Activated T-cell treated with anti-CD3 and anti-CD28 coated beads, Interleukin-2, amount 50 U/mL, for 48 hours (primary cell): Measurements from ENCODE around the gene TSPAN15.

ENCODE experiments used
- DNase-seq, 2 experiments: peaks; one replicate each; pipeline ENCODE4 v3.0.0-alpha.2; 2020

TSPAN15 gene

DNA sequence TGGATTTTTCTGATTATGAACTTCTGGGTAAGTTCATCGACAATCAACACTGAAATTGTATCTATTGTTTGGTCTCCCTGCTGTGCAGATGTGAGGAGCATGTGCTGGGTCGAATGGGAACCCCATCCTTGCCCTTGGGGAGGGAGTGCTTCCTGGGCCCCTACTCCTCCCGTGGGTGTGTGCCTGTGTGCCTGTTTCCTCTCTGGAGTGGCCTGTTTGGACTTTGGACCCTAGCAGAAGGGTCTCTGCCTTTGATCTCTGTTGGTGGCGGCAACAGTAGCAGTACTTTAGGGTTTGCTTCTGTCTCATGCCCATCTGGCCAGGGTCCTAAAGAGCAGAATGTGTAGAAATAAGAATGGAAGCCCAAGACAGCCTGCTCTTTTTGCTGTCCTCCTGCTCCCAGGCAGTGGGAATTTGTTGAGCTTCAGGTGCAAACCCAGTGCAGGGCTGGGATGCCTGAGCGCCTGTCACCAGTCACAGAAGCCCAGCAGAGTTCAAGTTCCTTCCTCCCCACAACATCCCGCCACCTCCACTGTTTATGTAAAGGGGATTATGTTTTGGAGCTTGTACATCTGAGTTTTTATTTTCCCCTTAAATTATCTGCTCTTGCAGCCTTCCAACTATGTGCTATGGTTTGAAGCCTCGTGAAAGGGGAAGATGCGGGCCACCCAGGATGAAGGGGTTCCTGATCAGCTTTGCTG is 33.1 kb upstream of the TSPAN15 start:
- no peak for DNase-seq

DNA sequence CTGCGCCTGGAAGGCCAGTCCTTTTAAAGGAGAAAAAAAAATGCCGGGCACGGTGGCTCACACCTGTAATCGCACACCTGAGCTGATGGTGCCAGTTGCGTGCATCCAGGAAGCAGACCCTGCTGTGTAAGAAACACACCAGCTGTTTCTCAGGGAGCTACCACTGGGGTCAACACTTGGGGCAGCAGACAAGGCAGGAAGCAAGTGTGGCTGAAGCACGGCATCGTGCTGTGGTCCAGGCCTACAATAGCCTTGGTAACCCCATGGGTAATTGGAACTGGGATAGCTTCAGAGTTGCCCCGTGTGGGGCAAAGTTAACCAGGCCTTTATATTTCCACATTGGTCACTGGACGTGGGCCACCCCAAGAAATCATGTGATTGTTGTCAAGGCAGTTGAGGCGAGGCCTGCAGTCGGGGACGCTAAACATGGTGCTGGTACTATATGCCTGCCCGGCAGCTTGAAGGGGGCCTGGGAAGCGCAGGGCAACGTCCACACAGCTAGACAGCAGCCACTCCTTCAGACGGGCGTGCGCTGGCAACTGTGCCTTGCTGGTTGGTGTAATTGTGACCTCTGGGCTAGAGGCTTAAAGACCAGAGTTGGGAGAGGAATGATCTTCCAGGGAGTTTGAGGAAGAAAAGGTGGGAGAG is 32.0 kb upstream of the TSPAN15 start:
- DNase-seq = no peak

- DNase-seq = no peak
These were observed 31.5 kb upstream of the TSPAN15 start for GRCh38 chr10:69419744-69420126.

DNA sequence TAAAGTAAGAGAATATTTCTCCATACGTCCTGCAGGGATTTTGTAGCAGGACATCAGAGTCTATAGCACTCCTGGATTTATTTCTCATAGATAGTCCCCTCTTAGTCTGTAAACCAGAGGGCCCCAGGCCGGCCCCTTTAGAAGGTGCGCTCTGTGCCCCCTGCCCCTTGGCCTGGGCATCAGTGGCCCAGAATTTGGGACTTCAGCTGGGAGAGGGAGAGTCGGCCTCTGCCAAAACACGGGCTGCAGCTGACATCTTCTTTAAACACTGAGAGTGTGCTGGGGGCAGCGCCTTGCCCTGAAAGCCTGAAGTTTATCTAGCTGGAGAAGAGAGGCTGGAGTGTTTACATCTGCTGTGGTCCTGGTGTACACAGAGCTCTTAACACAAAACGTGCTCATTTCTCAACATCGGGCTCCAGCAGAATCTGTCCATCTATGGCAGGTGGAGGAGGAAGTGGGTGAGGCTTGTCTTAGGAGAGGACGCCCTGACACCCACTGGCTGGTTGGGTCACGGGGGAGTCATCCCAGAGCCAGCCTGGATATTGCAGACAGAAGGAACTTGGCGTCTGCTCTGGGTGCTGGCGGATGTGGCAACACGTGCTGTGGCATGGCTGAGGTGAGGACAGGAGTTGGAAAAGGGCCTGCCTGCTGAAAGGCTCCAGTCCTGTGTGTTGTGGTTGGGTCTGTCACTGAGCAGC is 29.5 kb upstream of the TSPAN15 start:
- DNase-seq = no peak

DNA sequence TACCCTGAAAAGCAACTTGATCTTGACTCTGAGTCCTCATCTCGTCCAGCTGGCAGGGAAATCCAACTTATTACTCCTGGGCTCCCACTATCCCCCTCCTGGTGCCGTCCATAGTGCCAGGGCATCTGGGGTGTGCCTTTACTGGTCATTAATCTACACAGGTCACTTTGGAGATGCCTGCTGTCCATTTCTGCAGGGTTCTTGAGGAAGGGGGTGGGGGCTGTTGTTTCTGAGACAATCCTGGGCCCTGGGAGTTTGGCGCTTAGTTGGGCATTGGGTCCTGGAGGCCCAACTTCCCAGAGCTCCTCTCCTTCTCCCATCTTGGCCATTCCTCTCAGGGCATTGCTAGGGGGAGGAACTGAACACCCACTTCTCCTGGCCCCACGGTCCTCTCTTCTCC is 28.6 kb upstream of the TSPAN15 start:
- no peak for DNase-seq

GRCh38 chr10:69425041-69425440 is 26.2 kb upstream of the TSPAN15 start:
- DNase-seq = no peak

- DNase-seq = no peak
These were observed 25.6 kb upstream of the TSPAN15 start for GRCh38 chr10:69425511-69426298.

GRCh38 chr10:69426376-69426727 is 24.9 kb upstream of the TSPAN15 start:
- DNase-seq = no peak

DNA sequence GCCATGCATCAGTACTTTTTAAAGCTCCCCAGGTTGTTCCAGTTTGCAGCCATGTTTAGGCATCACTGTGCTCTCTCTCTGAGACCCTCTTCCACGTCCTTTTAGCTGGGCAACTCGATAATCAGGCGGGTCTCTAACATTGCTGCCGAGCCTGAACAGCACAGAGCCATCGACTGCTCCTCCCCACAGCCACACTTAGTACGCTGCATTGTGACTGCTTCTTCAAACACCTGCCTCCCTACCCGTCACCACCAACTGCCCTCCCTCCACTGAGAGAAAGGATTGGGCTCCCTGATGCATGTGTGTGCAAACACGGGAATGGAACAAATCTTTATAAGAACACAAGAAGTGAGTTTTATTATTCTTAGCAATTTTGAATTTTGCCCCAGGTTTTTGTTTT is 23.1 kb upstream of the TSPAN15 start:
- DNase-seq = no peak

- no peak for DNase-seq
These were observed 17.1 kb upstream of the TSPAN15 start for GRCh38 chr10:69434169-69434568.

DNA sequence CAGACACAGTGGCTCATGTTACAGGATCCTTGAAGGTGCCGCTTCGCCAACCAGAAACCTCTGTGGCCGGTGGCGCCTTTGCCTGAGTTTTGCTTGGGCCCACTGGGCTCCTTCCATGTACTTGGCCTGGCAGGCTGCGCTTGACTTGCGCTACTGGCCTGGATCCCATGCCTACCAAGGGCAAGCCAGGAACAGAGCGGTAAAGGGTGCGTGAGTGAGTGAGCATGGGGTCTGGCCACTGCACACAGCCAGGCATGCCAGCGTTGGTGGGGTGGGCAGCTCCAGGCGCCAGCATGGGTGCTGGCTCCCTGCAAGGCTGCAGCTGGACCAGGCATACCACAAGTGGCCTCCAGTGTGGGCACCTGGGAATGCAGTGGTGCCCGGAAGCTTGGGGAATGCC is 16.3 kb upstream of the TSPAN15 start:
- no peak for DNase-seq

- no peak for DNase-seq
These were observed 15.2 kb upstream of the TSPAN15 start for GRCh38 chr10:69435966-69436520.

DNA sequence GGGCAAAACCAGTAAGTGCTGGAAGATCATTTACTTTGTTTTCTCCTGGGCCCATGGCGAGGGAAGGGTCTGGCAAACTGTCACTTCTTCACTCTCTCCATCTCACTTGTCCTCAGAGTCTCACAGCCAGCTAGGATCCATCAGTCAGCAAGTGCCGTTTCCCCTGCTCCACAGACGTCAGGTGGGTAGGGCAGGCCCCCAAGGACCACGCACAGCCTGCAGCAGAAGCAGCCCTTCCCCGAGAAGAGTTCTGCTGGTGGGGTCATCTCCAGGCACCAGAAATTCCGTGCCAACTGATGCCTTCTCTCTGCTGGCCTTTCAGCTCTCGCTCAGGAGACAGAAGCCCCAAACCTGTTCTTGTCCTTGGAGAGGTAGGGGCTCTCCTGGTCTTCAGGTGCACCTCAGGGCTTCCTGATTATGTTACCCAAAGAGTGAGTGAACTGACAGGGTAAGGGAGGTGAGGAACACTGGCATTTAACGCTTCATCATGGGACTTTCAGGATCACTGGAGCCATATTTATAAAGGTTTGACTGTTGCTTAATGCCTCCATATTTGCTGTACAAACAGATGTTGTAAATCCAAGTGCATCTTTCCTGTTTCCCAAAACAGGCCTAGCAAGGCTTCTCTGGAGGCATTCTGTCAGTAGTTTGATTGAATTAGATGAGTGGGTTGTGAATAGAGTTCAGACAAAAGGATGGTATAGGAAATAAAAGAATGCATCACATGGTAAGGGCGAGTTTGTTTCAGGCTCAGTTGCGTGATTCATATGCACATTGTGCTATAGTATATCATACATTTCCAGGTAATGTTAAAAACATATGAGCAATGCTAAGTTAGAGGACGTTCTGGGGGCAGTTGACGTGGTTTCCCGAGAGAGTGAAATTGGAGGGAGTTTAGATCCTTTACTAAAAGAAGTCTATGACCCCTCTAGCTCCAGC is 13.7 kb upstream of the TSPAN15 start:
- DNase-seq = no peak

DNA sequence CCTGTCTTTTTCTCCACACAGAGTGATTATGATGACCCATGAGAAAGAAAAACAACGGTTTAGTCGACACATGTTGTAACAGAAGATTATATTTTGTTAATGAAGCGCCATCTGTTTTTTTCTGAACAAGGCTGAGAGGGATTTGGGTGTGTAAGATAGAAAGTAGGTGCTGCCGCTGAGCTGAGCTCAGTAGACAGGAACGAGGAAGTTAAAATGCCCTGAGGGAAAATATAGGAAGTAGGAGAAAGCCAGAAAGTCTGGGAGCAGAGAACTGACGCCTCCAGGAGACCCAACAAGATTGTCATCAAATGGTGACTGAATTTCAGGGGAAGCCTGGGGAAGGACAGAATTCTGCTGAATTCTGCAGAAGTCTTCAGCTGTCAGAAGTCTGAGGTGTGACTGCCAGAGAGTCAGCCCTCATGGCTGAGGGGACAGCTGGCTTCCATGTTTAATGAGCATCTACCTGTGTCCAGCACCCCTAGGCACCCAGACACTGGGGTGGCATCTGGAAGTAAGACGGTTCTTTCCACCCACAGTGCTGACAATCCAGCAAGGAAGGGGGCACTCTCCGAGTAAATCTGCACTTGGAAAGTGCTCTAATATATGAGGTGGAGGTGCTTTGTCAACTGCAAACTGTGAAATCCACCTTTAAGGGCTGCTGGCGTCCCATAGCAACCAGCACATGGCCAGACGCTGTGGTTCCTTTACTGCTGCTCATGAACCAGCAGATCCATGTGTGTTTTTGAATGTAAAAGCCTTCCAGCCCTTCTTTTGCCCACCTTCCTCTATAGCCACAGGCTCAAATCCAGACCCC is 12.5 kb upstream of the TSPAN15 start:
- DNase-seq = no peak

DNA sequence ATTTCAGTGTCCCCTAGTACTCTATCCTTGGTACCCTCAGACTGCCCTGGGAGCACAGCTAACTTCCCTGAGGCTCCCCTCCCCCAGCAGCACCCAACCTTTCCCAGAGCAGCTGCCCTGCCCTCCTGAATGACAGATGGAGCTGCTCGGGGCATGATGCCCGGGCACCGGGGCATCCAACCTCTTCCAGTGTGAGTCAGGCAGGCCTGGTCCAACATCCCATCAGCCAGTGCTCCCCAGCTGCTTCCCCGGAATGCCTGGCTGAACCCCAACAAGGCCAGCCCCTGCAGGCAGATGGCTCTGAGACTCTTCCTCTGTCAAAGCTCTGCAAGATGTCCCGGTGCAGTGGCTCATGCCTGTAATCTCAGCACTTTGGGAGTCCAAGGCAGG is 11.9 kb upstream of the TSPAN15 start:
- no peak for DNase-seq

DNA sequence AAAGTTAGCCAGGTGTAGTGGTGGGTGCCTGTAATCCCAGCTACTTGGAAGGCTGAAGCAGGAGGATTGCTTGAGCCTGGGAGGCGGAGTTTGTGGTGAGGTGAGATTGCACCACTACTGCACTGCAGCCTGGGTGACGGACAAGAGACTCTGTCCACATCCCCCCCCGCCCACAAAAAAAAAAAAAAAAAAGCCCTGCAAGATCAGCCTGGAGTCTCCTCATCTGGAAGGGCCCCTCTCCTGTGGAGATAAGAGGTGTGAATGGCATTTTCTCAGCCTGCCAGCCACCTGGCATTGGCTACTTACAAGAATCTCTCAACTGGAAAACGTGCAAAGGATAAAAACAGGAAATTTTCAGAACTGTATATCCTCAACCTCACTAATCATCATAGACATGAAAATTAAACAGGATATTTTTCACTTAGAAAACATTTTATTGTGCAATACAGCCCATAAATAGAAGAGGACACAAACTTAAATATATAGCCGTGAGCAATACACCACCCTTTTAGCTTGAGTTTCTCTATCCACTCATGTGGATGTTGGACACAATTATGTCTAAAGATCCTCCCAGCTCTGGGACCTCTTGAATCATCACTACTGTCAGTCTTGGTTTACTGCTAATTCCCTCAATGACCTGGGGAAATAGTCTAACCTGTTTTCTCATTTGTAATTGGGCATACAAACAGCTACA is 11.3 kb upstream of the TSPAN15 start:
- no peak for DNase-seq

GRCh38 chr10:69443354-69443753 is 7.9 kb upstream of the TSPAN15 start:
- DNase-seq = no peak

GRCh38 chr10:69445041-69445440 is 6.2 kb upstream of the TSPAN15 start:
- no peak for DNase-seq

DNA sequence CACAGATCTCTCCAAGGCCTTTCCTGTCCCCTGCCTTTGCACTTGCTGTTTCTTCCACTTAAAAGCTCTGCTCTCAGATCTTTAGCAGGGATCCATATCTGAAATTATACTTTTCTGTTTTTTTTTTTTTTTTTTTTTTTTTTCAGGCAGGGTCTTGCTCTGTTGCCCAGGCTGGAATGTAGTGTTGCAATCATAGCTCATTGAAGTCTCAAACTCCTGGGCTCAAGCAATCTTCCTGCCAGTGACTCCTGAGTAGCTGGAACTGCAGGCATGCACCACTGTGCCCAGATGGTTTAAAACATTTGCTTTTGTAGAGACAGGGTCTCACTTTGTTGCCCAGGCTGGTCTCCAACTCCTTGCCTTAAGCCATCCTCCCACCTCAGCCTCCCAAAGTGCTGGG is 5.0 kb upstream of the TSPAN15 start:
- DNase-seq = no peak

GRCh38 chr10:69446650-69447151 is 4.6 kb upstream of the TSPAN15 start:
- DNase-seq = no peak
